NCI-H446 treated with DMSO at 0.1 percent for 48 hours (cell line): ENCODE data around the gene TAF6.

Experiments
- DNase-seq: peaks from one replicate; lab custom pipeline; 2025; lab: John Stamatoyannopoulos, UW

The TAF6 gene

DNA sequence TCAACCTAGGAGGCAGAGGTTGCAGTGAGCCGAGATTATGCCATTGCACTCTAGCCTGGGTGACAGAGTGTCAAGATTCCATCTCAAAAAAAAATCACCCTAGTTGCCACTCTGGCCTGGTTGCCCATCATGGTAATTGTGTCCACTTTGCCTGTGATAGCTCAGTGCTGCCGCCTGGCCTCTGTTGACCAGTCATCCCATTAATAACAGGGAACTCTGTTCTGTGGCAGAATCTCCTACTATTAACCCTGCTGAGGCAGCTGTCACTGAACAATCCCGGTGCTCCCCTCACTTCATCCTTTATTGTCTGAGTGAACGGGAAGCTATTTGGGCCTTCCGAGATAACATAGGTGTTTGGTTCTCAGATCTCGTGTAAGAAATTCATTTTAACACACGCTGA lies 52.2 kb downstream of the TAF6 start:
- DNase-seq, result no peak

DNA sequence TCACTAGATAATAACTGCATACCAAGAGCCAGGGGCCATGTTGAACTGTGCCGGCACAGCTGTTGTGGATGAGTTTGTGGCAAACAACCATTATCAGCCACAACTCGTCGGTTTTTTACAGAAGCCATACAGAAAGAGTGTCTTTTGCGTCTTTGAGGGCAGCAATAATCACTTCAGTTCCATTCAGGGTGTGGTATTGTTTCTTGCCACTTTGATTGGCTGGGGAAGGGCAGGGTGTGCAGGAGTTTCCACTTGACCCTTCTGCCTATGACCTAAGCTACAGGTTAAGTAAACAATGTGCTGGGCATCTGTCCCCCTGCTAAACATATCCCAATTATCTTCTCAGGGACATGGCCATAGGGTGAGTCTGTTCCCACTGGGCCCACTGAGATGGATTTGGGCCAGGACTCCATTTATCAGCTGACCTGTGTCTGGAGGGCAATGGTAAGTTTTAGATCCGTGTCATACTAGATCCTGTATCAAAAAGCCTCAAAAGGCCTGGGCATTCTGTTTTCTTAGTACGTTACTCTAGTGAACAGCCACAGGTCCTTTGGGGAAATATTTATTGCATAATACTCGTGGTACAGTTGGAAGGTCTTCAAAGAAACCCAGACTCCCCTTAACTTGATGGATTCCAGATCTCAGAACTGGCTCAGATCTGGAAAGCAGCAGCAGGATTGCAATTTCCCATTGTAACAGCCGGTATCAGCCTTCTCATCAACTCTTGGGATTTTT lies 53.5 kb downstream of the TAF6 start:
- no peak for DNase-seq

- DNase-seq, result no peak
Measured at GRCh38 chr7:100064162-100064561, 55.0 kb downstream of the TAF6 start.

- DNase-seq, result no peak
Measured at GRCh38 chr7:100063376-100063775, 55.8 kb downstream of the TAF6 start.

- no peak for DNase-seq
Measured at GRCh38 chr7:100061518-100062193, 57.5 kb downstream of the TAF6 start.

DNA sequence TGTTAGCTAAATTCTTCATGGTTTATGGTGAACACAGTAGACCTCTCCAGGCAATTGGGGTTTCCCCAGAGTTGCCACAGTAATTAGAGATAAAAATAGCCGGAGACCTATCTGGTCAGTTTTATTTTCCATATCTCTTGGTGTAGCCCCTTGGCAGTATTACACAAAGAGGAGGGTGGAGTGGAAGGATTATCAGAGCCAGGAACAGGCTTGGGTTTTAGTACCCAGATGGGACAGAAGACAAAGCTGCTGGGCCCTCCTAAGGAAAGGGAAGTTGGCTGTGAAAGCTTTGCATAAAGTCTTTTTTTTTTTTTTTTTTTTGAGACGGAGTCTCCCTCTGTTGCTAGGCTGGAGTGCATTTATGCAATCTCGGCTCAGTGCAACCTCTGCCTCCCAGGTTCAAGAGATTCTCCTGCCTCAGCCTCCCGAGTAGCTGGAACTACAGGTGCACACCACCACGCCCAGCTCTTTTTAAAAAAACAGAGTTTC lies 59.9 kb downstream of the TAF6 start:
- DNase-seq, result no peak
